NT2/D1 (cell line): Measurements from ENCODE around the gene CASP14.
"Not testable (repeated sequence)": the region's sequence is repeated elsewhere in the genome, so short reads cannot be mapped to it uniquely, and the experiment has no call there.

Experiments used
- DNase-seq: peaks from one replicate; pipeline ENCODE4 v3.0.0-alpha.2; 2011; ENCODE audit warnings: low read depth, low spot score
- H3K27me3 ChIP-seq: 2 replicates; pipeline ENCODE4 v1.6.0; 2011; ENCODE audit warnings: mild to moderate bottlenecking; ENCODE audit not compliant: insufficient read length, insufficient read depth
- H3K36me3 ChIP-seq: 2 replicates; pipeline ENCODE4 v1.6.1; 2011; ENCODE audit warnings: mild to moderate bottlenecking, low read length, mixed read lengths; ENCODE audit not compliant: insufficient read depth, insufficient read length
- H3K4me1 ChIP-seq: 2 replicates; pipeline ENCODE4 v1.5.1; 2011; ENCODE audit not compliant: insufficient read depth, insufficient read length
- H3K4me3 ChIP-seq: 2 replicates; pipeline ENCODE4 v1.5.1; 2011; ENCODE audit warnings: low read depth; ENCODE audit not compliant: insufficient read length
- H3K9ac ChIP-seq: 2 replicates; pipeline ENCODE4 v1.6.0; 2011; ENCODE audit warnings: low read depth; ENCODE audit not compliant: insufficient read length
- H3K9me3 ChIP-seq: 2 replicates; pipeline ENCODE4 v1.5.1; 2011; ENCODE audit warnings: mild to moderate bottlenecking, low read length; ENCODE audit not compliant: insufficient read depth
- SUZ12 ChIP-seq: IDR thresholded peaks from 2 replicates; pipeline ENCODE4 v1.6.1; 2011; ENCODE audit not compliant: insufficient read length, insufficient read depth; ENCODE audit errors: extremely low read depth
- YY1 ChIP-seq: IDR thresholded peaks from 2 replicates; pipeline ENCODE4 v1.6.1; 2011; ENCODE audit not compliant: insufficient read length, insufficient read depth
- ZNF274 ChIP-seq: IDR thresholded peaks from 2 replicates; pipeline ENCODE4 v1.6.1; 2011; ENCODE audit warnings: mild to moderate bottlenecking, low read depth, low read length

Gene CASP14

GRCh38 chr19:15048885-15049541 is at the start of gene CASP14:
Gene CASP14, plus strand, starts transcription at chr19:15049480. Its CDS starts 2,772 bp downstream, at chr19:15052252.
- H3K36me3 ChIP-seq, result no peaks in the 10 kb centered on the region
- H3K9me3 ChIP-seq, result no peaks in the 10 kb centered on the region
- no peak for DNase-seq
- peaks cover 11% of the 10 kb centered on the region for H3K27me3 ChIP-seq
- H3K4me3 ChIP-seq, result no peak within 1 kb of the TSS
- no peaks in the 10 kb centered on the region for H3K4me1 ChIP-seq
- no peak for TF ChIP-seq YY1
- TF ChIP-seq ZNF274, result no peak
- no peak for TF ChIP-seq SUZ12
- no peak within 1 kb of the TSS for H3K9ac ChIP-seq

- no peaks in the 10 kb centered on the region for H3K36me3 ChIP-seq
- peaks cover 3% of the 10 kb centered on the region for H3K4me1 ChIP-seq
- no peak for TF ChIP-seq YY1
- TF ChIP-seq ZNF274, result no peak
- TF ChIP-seq SUZ12, result no peak
- H3K9me3 ChIP-seq, result no peaks in the 10 kb centered on the region
- H3K27me3 ChIP-seq, result peaks cover 18% of the 10 kb centered on the region
- DNase-seq, result no peak
- H3K9ac ChIP-seq, result no peak overlapping the region
- no peak overlapping the region for H3K4me3 ChIP-seq
These were observed 41.0 kb upstream of the CASP14 start for GRCh38 chr19:15008308-15008707.

- peak; percentile 77 for DNase-seq
- Histone ChIP-seq H3K27me3 (peaks cover 38% of the 10 kb centered on the region), H3K36me3 (no peaks in the 10 kb centered on the region), H3K9me3 (no peaks in the 10 kb centered on the region), H3K4me3 (peak overlapping the region; percentile 68), H3K9ac (peak overlapping the region; percentile 69), H3K4me1 (peaks cover 3% of the 10 kb centered on the region)
- peak; percentile 27 for TF ChIP-seq YY1
- TF ChIP-seq SUZ12, result no peak
These were observed 38.6 kb upstream of the CASP14 start for GRCh38 chr19:15010501-15011300.

GRCh38 chr19:15014579-15014978 is 34.7 kb upstream of the CASP14 start:
- no peak overlapping the region for H3K4me3 ChIP-seq
- H3K4me1 ChIP-seq, result peaks cover 3% of the 10 kb centered on the region
- H3K9me3 ChIP-seq, result no peaks in the 10 kb centered on the region
- H3K27me3 ChIP-seq, result peaks cover 60% of the 10 kb centered on the region
- TF ChIP-seq SUZ12, result no peak
- no peak for TF ChIP-seq YY1
- no peak for TF ChIP-seq ZNF274
- no peak overlapping the region for H3K9ac ChIP-seq
- no peaks in the 10 kb centered on the region for H3K36me3 ChIP-seq
- no peak for DNase-seq

GRCh38 chr19:15015946-15016542 is 33.2 kb upstream of the CASP14 start:
- H3K27me3 ChIP-seq, result peaks cover 60% of the 10 kb centered on the region
- H3K9me3 ChIP-seq, result no peaks in the 10 kb centered on the region
- no peaks in the 10 kb centered on the region for H3K36me3 ChIP-seq
- peaks cover 4% of the 10 kb centered on the region for H3K4me1 ChIP-seq
- DNase-seq, result peak; percentile 35
- no peak overlapping the region for H3K4me3 ChIP-seq
- no peak for TF ChIP-seq YY1
- TF ChIP-seq SUZ12, result no peak
- TF ChIP-seq ZNF274, result no peak
- H3K9ac ChIP-seq, result no peak overlapping the region

- not testable (repeated sequence) for DNase-seq
- peaks cover 37% of the 10 kb centered on the region for H3K27me3 ChIP-seq
These were observed 30.4 kb upstream of the CASP14 start for GRCh38 chr19:15018836-15019235.

GRCh38 chr19:15021286-15022007 is 27.8 kb upstream of the CASP14 start:
- Histone ChIP-seq H3K9ac (no peak overlapping the region), H3K4me1 (peaks cover 4% of the 10 kb centered on the region), H3K4me3 (no peak overlapping the region), H3K9me3 (no peaks in the 10 kb centered on the region), H3K27me3 (peaks cover 19% of the 10 kb centered on the region), H3K36me3 (no peaks in the 10 kb centered on the region)
- TF ChIP-seq YY1, result no peak
- TF ChIP-seq SUZ12, result no peak
- TF ChIP-seq ZNF274, result no peak
- no peak for DNase-seq

More at GRCh38 chr19:15018836-15019235, 30.4 kb upstream of the CASP14 start:
- not testable (repeated sequence) for H3K9ac ChIP-seq, H3K9me3 ChIP-seq, H3K36me3 ChIP-seq, H3K4me3 ChIP-seq, H3K4me1 ChIP-seq
